Lower leg skin (tissue), 3 donors: ENCODE data around the gene NFE2L2.

Experiments used
- CTCF ChIP-seq, 3 donors: fragments of 450-650 bp; IDR thresholded peaks; one replicate each; pipeline ENCODE4 v1.5.1; 2016; ENCODE audit warnings: antibody characterized with exemption in 3 of 3, mild to moderate bottlenecking in 3 of 3, moderate library complexity in 2 of 3
- POLR2A ChIP-seq, 2 donors: fragments of 450-650 bp; IDR thresholded peaks; one replicate each; pipeline ENCODE4 v1.6.1; 2016 to 2017; ENCODE audit warnings: antibody characterized with exemption in 2 of 2, mild to moderate bottlenecking in 1 of 2, moderate library complexity in 1 of 2

GRCh38 chr2:177246000-177246399, 18.5 kb downstream of the NFE2L2 start:
- TF ChIP-seq CTCF (IDR thresholded peaks at IDR 0.05) (no peak), POLR2A (IDR thresholded peaks at IDR 0.05) (no peak)
